GM12878 (cell line): ENCODE measurements around the gene ACACA. TPM values are rescaled to one million over a fixed set of nuclear protein-coding genes. Genes with fewer than 3 reads are reported as not detected.

Source experiments
- ATAC-seq: fragments of 200-7000 bp; cut with Tn5 transposase; 3 replicates; pipeline ENCODE4 v1.9.1; 2020; ENCODE audit warnings: mild to moderate bottlenecking, moderate library complexity
- BruUV-seq: library from RNA; stranded (reverse); fragments of 400-500 nt; replicated peaks from 2 replicates; lab custom pipeline; 2021; lab: Mats Ljungman, UMichigan
- CTCF ChIA-PET: fragments of 300-600 bp; sonication (Branson Sonifier 250); formaldehyde crosslinking; extraction: SDS; loops from one replicate; lab custom pipeline; 2021; ENCODE audit warnings: inconsistent platforms; lab: Yijun Ruan, JAX
- POLR2A ChIA-PET: fragments of 350-600 bp; formaldehyde crosslinking; extraction: SDS; loops from one replicate; lab custom pipeline; 2021; ENCODE audit warnings: inconsistent platforms; lab: Charles Lee
- RAD21 ChIA-PET: fragments of 300-600 bp; sonication (Branson Sonifier 250); formaldehyde crosslinking; loops from one replicate; lab custom pipeline; 2023; ENCODE audit warnings: antibody characterized with exemption; ENCODE audit not compliant: unreplicated experiment; lab: Charles Lee
- SMC1A ChIA-PET: fragments of 300-600 bp; sonication (Branson Sonifier 250); formaldehyde crosslinking; loops from one replicate; lab custom pipeline; 2023; ENCODE audit not compliant: unreplicated experiment, uncharacterized antibody; lab: Charles Lee
- DNase-seq: peaks from one replicate; pipeline ENCODE4 v3.0.0-alpha.2; 2011; ENCODE audit warnings: low read depth, low spot score
- FAIRE-seq: peaks from 3 replicates; lab custom pipeline; 2011; peaks lifted over from hg19 to GRCh38; lab: Jason Lieb, UNC
- H2AFZ ChIP-seq: 2 replicates; pipeline ENCODE4 v1.6.0; 2011; ENCODE audit warnings: low read depth, low read length, control low read depth; ENCODE audit not compliant: control insufficient read depth
- H3K27ac ChIP-seq: 2 replicates; pipeline ENCODE4 v1.5.1; 2011; ENCODE audit warnings: control low read depth; ENCODE audit not compliant: control insufficient read depth, insufficient read depth
- H3K27me3 ChIP-seq, 2 experiments: replicated peaks in 1 of 2; 2 replicates each; pipeline versions ENCODE4 v1.6.0 to v1.6.1; 2011; ENCODE audit warnings: low read length in 1 of 2; ENCODE audit not compliant: control insufficient read depth in 2 of 2, insufficient read depth in 2 of 2
- H3K36me3 ChIP-seq, 2 experiments: 2 replicates each; pipeline ENCODE4 v1.5.1; 2011; ENCODE audit warnings: low read length in 1 of 2; ENCODE audit not compliant: control insufficient read depth in 2 of 2, insufficient read depth in 2 of 2
- H3K4me1 ChIP-seq: 2 replicates; pipeline ENCODE4 v1.6.1; 2011; ENCODE audit warnings: mild to moderate bottlenecking, low read length, moderate library complexity, mixed read lengths; ENCODE audit not compliant: control insufficient read depth, insufficient read depth
- H3K4me2 ChIP-seq: 2 replicates; pipeline ENCODE4 v1.6.0; 2011; ENCODE audit warnings: control low read depth; ENCODE audit not compliant: control insufficient read depth, insufficient read depth
- H3K4me3 ChIP-seq: fragments of 200-600 bp; sonication (generic); 2 replicates; pipeline ENCODE4 v1.5.1; 2016
- H3K79me2 ChIP-seq: 2 replicates; pipeline ENCODE4 v1.6.0; 2011; ENCODE audit warnings: low read length; ENCODE audit not compliant: control insufficient read depth, insufficient read depth
- H3K9ac ChIP-seq: 2 replicates; pipeline ENCODE4 v1.8.0; 2011; ENCODE audit warnings: low read length, control low read depth, mixed read lengths; ENCODE audit not compliant: control insufficient read depth, insufficient read depth
- H3K9me3 ChIP-seq: replicated peaks from 3 replicates; pipeline ENCODE4 v1.5.1; 2011; ENCODE audit warnings: mild to moderate bottlenecking, low read length; ENCODE audit not compliant: control insufficient read depth, insufficient read depth
- H4K20me1 ChIP-seq: 2 replicates; pipeline ENCODE4 v1.6.0; 2011; ENCODE audit not compliant: control insufficient read depth, insufficient read depth
- CUX1 ChIP-seq: IDR thresholded peaks from 2 replicates; pipeline ENCODE4 v1.6.1; 2012; ENCODE audit warnings: improper control_type of control experiment, low read depth, low read length; ENCODE audit not compliant: insufficient replicate concordance
- DPF2 ChIP-seq: fragments of 450-650 bp; IDR thresholded peaks from 2 replicates; pipeline ENCODE4 v1.6.1; 2017; ENCODE audit warnings: mild to moderate bottlenecking
- HSF1 ChIP-seq: fragments of 150-350 bp; IDR thresholded peaks from 2 replicates; pipeline ENCODE4 v1.6.1; 2014; ENCODE audit warnings: mild to moderate bottlenecking, low read depth, low read length
- IRF4 ChIP-seq: IDR thresholded peaks from 2 replicates; pipeline ENCODE4 v1.6.1; 2011; ENCODE audit warnings: low read depth, low read length
- JUNB ChIP-seq: IDR thresholded peaks from 2 replicates; pipeline ENCODE4 v1.6.1; 2016; ENCODE audit warnings: antibody characterized with exemption, mild to moderate bottlenecking
- MEF2B ChIP-seq: fragments of 450-650 bp; IDR thresholded peaks from 2 replicates; pipeline ENCODE4 v1.6.1; 2018; ENCODE audit warnings: mild to moderate bottlenecking, moderate library complexity; ENCODE audit not compliant: partially characterized antibody, poor library complexity, severe bottlenecking
- PKNOX1 ChIP-seq: fragments of 450-650 bp; IDR thresholded peaks from 2 replicates; pipeline ENCODE4 v1.6.1; 2016; ENCODE audit warnings: mild to moderate bottlenecking
- RFX5 ChIP-seq: IDR thresholded peaks from 2 replicates; pipeline ENCODE4 v1.6.1; 2011; ENCODE audit warnings: low read depth, low read length, improper control_type of control experiment
- SIN3A ChIP-seq: IDR thresholded peaks from 2 replicates; pipeline ENCODE4 v1.6.1; 2012; ENCODE audit warnings: low read depth, low read length, improper control_type of control experiment
- USF1 ChIP-seq: IDR thresholded peaks from 2 replicates; pipeline ENCODE4 v1.6.1; 2011; ENCODE audit warnings: borderline replicate concordance, low read depth, mild to moderate bottlenecking, moderate library complexity, mixed read lengths, low read length; ENCODE audit not compliant: insufficient read depth; ENCODE audit errors: extremely low read length
- WGBS: methylation state at CpG from one replicate; pipeline ENCODE4 v1.1.6; 2016; ENCODE audit warnings: low lambda C conversion rate; ENCODE audit not compliant: insufficient replicate concordance, insufficient coverage; ENCODE audit errors: missing lambda C conversion rate; 5-methylcytosine and 5-hydroxymethylcytosine counted together
- in situ Hi-C: fragments of 300-500 bp; cut with MboI; formaldehyde crosslinking; loops from 9 replicates; pipeline ENCODE4 v1.14.3; 2018; ENCODE audit warnings: mixed read lengths
- intact Hi-C: fragments of 100-400 bp; cut with micrococcal nuclease; formaldehyde crosslinking; loops from one replicate; pipeline ENCODE4 v1.14.2; 2022; ENCODE audit not compliant: unreplicated experiment
- polyA plus RNA-seq, 11 experiments: library from polyadenylated mRNA; depleted of rRNA in 4 of 11; unstranded in 6 of 11; stranded (reverse) in 5 of 11; fragments of >200 nt; fragmentation: Nextera tagmentation in 4 of 11; fragmentation: Illumina TruSeq in 1 of 11; extraction: Ambion mirVana in 4 of 11; extraction: Trizol in 1 of 11; gene quantifications; 1 replicate in 1 of 11; 2 replicates in 10 of 11; pipeline versions ENCODE4 v1.2.1 to v1.2.3, GENCODE V29; 2011 to 2016; ENCODE audit warnings: inconsistent platforms in 2 of 11, missing spikeins in 2 of 11, low read depth in 1 of 11
- total RNA-seq, 4 experiments: library from RNA; depleted of rRNA in 3 of 4; stranded (reverse); fragments of >200 nt in 3 of 4; fragmentation: Illumina TruSeq in 1 of 4; extraction: Trizol in 1 of 4; gene quantifications; 2 replicates each; pipeline versions ENCODE4 v1.2.1 to v1.2.3, GENCODE V29; 2013 to 2021
- TF ChIP-seq, protein P1 (sequence below): fragments of 450-650 bp; IDR thresholded peaks from 2 replicates; pipeline ENCODE4 v1.6.1; 2017; ENCODE audit warnings: mild to moderate bottlenecking, moderate library complexity

ACACA gene
- total and polyA plus RNA-seq, 10 of the 15 experiments (the other 5 are each of a cell fraction or from before 2014, with no cell fraction given), result 12.9 to 74.2 (median 32.0) TPM

DNA sequence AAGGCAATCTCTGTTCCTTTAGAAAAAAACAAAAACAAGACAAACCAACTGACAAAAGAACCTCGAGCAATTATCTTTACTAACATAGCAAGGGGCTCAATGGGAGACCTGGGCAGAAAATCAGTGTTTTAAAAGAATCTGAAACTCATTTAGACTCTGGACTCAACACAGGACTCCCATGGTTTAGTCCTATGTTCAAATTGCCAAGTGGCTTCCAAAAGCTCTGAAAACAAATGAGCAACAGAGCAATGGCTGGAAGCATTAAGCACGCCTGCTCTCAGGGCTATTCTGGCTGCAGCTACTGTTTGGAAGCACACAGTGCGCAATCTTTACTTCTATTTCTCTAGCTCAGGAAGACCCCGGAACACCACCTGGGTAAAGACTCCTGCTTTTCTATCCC is 295.9 kb downstream of the ACACA start:
- Histone ChIP-seq H3K79me2 (no peaks in the 10 kb centered on the region), H3K4me3 (no peak overlapping the region), H3K9ac (no peak overlapping the region), H3K36me3 (peaks cover 1 to 10% of the 10 kb centered on the region in 2 experiments; a peak in 3 of 4 replicates), H3K9me3 (no peaks in the 10 kb centered on the region), H4K20me1 (no peaks in the 10 kb centered on the region), H3K27ac (no peak overlapping the region), H2AFZ (no peak overlapping the region), H3K4me2 (no peak overlapping the region), H3K27me3 (no peaks in the 10 kb centered on the region), H3K4me1 (no peaks in the 10 kb centered on the region)
- ChIA-PET CTCF (interaction anchor here (0.6 to 1.3 kb wide), 2 partner anchors 63 to 157 kb away, joined by 4 to 6 read pairs; no protein-coding TSS in a partner anchor), RAD21 (no interaction called here), SMC1A (no interaction called here), POLR2A (no interaction called here)
- intact Hi-C loops (no loop called here), in situ Hi-C loops (no loop called here)
- FAIRE-seq, result no peak
- DNase-seq, result no peak
- 99% methylated on average over 4 of the region's 4 CpGs for WGBS
- no peak for ATAC-seq
- no TSS peak for BruUV-seq
- TF ChIP-seq PKNOX1 (no peak), DPF2 (no peak), SIN3A (no peak), CUX1 (no peak), HSF1 (no peak), JUNB (no peak), MEF2B (no peak), IRF4 (no peak), USF1 (no peak), RFX5 (no peak)
- TF ChIP-seq, protein P1, sequence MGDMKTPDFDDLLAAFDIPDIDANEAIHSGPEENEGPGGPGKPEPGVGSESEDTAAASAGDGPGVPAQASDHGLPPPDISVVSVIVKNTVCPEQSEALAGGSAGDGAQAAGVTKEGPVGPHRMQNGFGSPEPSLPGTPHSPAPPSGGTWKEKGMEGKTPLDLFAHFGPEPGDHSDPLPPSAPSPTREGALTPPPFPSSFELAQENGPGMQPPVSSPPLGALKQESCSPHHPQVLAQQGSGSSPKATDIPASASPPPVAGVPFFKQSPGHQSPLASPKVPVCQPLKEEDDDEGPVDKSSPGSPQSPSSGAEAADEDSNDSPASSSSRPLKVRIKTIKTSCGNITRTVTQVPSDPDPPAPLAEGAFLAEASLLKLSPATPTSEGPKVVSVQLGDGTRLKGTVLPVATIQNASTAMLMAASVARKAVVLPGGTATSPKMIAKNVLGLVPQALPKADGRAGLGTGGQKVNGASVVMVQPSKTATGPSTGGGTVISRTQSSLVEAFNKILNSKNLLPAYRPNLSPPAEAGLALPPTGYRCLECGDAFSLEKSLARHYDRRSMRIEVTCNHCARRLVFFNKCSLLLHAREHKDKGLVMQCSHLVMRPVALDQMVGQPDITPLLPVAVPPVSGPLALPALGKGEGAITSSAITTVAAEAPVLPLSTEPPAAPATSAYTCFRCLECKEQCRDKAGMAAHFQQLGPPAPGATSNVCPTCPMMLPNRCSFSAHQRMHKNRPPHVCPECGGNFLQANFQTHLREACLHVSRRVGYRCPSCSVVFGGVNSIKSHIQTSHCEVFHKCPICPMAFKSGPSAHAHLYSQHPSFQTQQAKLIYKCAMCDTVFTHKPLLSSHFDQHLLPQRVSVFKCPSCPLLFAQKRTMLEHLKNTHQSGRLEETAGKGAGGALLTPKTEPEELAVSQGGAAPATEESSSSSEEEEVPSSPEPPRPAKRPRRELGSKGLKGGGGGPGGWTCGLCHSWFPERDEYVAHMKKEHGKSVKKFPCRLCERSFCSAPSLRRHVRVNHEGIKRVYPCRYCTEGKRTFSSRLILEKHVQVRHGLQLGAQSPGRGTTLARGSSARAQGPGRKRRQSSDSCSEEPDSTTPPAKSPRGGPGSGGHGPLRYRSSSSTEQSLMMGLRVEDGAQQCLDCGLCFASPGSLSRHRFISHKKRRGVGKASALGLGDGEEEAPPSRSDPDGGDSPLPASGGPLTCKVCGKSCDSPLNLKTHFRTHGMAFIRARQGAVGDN, result no peak
